GM13977 (cell line): ENCODE measurements around the gene SPECC1.

Experiments
- DNase-seq: peaks from one replicate; pipeline ENCODE4 v3.0.0; 2012; ENCODE audit warnings: low spot score
- in situ Hi-C: fragments of 300-500 bp; cut with MboI; formaldehyde crosslinking; loops from one replicate; pipeline ENCODE4 v1.12.0; 2022; ENCODE audit warnings: low sequenced_read_pairs, low pct_unique_long_range_greater_than_20kb, mixed read lengths, inconsistent platforms; ENCODE audit not compliant: unreplicated experiment
- TF ChIP-seq, protein P1 (sequence below): IDR thresholded peaks from 2 replicates; pipeline ENCODE4 v1.5.1; 2012; ENCODE audit warnings: mild to moderate bottlenecking, control low read depth; ENCODE audit not compliant: insufficient read depth; ENCODE audit errors: extremely low read depth, missing control alignments

Gene SPECC1

DNA sequence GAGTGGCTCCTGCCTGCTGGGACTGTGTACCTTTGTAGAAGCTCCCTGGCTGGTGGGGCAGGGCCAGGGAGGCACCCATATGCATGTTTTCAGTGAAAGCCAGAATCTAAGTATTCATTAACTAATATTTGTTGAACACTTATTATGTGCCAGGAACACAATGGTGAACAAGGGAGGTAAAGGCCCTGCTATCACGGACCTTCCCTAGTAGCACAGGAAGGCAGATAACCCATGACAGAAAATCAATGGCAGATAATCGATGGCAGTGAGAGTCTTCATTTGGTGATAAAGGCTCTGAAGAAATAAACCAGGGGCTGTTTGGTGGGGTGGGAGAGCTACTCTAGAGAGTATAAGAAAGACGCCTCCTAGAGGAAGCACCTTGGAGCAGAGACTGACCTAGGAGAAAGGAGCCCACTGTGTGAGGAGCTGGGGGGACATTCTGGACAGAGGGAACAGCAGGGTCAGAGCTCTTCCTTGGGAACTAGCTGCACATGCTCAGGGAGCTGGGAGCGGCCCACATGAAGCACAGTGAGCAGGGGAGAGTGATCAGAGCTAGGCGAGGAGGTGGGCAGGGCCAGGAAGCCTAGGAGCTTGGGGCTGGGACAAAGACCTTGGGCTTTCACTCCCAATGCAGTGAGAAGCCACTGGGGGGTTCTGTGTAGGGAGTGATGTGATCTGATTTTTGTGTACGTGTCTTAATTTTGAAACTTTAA lies 78.5 kb downstream of the SPECC1 start:
- in situ Hi-C loops: no loop called here
- TF ChIP-seq, protein P1, sequence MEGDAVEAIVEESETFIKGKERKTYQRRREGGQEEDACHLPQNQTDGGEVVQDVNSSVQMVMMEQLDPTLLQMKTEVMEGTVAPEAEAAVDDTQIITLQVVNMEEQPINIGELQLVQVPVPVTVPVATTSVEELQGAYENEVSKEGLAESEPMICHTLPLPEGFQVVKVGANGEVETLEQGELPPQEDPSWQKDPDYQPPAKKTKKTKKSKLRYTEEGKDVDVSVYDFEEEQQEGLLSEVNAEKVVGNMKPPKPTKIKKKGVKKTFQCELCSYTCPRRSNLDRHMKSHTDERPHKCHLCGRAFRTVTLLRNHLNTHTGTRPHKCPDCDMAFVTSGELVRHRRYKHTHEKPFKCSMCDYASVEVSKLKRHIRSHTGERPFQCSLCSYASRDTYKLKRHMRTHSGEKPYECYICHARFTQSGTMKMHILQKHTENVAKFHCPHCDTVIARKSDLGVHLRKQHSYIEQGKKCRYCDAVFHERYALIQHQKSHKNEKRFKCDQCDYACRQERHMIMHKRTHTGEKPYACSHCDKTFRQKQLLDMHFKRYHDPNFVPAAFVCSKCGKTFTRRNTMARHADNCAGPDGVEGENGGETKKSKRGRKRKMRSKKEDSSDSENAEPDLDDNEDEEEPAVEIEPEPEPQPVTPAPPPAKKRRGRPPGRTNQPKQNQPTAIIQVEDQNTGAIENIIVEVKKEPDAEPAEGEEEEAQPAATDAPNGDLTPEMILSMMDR: no peak
- no peak for DNase-seq

DNA sequence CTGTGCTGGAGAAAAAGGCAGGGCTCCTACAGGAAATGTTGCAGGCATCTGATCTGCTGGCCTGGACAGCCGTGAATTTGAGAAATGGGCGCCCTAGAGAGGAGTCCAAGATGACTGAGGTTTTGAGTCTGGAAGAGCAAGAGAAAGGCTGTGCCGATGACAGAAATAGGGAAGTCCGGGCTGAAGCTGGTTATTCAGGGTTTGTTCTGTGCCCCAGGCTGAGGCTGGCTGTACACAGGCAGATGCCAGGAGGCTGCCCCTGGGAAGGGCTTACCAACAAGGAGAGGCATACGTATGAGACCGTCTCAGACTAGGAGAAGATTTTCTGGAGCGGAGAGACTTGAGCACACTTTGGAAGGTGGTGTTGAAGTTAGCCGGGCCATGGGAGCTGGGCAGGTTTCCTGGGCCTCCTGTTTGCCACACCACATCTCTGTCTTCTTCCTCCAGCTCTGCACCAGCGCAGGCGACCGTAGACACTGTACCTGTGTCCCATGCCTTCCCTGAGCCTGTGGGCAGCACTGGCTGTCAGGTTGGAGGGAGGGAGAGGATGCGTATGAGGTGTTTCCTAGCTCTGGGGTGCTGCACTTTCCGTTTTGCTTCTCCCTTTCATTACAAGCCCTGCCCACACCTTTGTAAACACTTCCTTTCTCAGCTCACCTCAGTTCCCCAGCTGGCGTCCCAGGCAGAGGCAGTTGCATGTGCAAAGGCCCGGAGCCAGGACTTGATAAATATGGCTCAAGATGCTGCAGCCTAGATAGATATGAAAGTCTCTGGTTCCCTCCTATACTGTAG lies 80.8 kb downstream of the SPECC1 start:
- in situ Hi-C loops: no loop called here
- TF ChIP-seq, protein P1: no peak
- no peak for DNase-seq

DNA sequence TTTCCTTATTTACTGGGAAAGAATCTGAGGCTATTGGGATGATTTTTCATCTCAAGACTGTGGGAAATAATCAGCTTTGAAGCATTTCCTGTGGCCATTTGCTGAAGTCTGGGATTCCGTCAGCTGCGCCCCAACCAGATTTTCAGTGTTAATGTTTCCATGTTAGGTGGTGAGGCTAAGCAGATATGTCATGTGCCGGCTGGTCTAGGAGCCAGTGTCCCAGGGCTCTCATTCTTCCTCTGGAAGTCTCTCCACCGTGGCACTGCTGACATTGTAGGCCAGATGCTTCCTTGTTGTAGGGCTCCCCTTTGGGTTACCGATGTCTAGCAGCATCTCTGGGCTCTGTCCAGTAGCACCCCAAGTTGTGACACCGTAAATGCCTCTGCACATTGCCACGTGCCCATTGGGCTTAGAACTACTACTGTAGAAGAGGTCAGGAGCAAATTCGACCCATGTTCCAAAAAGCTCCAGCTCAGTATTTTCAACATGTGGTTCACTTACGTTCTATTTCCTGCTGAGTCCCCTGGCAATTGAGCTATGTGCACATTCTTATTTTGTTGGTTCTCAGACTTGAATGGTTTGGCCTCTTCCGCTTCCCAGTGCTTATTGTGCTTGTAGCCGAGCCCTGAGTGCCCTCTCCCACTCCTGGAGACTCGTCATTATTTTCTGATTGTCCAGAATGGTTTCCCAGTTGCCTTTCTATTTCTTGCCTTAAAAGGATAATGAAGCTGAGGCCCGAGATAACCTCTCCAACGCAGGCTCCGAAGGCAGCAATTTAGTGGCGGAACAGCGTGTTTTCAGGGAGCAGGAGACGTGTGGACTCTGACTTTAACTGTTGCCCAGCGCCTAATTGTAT lies 82.2 kb downstream of the SPECC1 start:
- TF ChIP-seq, protein P1: no peak
- DNase-seq: no peak
- in situ Hi-C loops: no loop called here

DNA sequence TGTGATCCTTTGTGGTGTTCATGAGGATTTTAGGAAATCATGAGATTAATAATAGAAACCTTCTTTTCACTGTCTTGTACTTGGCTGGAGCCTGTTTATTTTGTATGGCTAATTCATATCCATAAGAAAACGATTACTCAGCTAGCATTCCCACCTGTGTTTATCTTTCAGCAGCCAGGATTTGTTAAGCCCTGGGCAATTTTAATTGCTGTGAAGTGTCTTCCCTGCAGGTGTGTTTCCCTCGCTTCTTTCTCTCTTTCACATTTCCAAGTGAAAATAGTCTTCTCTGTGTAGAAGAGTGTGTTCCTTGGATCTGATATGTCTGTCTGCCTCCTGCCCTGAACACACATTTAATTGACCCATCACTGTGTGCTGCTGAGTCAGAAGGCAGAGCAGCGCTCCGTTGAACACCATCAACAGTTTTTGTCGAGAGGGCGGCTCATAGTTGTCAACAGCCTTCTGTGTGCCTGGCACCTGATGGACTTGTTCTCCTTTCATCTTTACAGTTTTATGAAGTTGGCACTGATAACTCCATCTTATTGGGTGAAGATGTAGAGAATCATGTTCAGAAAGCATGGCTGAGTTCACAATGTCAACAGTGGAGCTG lies 83.2 kb downstream of the SPECC1 start:
- DNase-seq: no peak
- in situ Hi-C loops: no loop called here
- TF ChIP-seq, protein P1: no peak

DNA sequence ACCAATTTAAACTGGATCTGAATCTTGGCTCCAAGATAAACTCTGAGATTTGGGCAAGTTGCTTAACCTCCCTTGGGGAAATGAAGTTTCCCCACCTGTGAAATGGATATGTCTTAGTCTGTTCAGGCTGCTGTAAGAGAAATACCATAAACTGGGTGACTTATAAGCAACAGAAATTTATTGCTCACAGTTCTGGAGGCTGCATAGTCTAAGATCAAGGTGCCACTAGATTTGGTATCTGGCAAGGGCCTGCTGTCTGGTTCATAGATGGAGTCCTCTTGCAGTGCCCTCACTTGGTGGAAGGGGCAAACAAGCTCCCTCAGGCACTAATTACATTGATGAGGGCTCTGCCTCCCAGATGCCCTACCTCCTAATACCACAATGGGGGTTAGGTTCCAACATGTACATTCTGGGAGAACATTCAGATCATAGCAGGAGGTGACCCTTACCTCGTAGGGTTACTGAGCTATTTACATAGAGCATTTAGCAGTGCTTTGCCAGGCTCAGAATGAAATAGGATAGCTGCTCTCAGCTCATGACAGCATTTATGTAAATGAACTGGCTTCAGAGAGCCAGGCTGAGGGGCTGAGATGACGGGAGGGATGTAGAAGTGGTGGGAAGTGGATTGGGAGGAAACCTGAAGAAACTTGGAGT lies 83.9 kb downstream of the SPECC1 start:
- in situ Hi-C loops: no loop called here
- DNase-seq: no peak
- TF ChIP-seq, protein P1: no peak

DNA sequence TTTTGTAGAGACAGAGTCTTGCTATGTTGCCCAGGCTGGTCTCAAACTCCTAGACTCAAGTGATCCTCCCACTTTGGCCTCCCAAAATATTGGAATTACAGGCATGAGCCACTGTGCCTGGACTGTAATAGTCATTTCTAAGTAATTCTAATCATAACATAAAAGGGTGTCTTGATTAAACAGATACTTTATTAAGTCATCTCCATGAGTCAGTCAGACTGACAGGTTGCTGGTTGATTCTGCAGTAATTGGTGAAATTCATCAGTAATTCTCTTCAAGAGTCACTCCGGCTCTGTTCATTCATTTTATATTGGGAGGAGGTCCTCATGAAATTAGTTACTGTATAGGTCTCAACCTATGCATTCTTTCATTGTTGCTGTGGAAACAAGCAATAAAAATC lies 85.6 kb downstream of the SPECC1 start:
- TF ChIP-seq, protein P1: no peak
- no peak for DNase-seq
- in situ Hi-C loops: no loop called here
